GM23338 (cell line): ENCODE results near the gene PCNT. TPM values are rescaled to one million over a fixed set of nuclear protein-coding genes. Genes with fewer than 3 reads are reported as not detected.
A peak's percentile ranks its signal among the peaks of the same experiment; 100 is the strongest.

Experiments
- ATAC-seq: fragments of 200-7000 bp; cut with Tn5 transposase; 3 replicates; pipeline ENCODE4 v1.9.1; 2020
- DNase-seq: peaks from one replicate; pipeline ENCODE4 v3.0.0-alpha.2; 2015; ENCODE audit warnings: low spot score
- H2AFZ ChIP-seq: fragments of 200-600 bp; sonication (generic); 2 replicates; pipeline ENCODE4 v1.8.0; 2016; ENCODE audit warnings: antibody characterized with exemption, mild to moderate bottlenecking, moderate library complexity
- H3F3A ChIP-seq: fragments of 200-600 bp; sonication (generic); replicated peaks from 2 replicates; pipeline ENCODE4 v1.8.0; 2017; ENCODE audit warnings: antibody characterized with exemption, mixed run types, low read depth
- H3K27ac ChIP-seq: fragments of 200-600 bp; sonication (generic); 2 replicates; pipeline ENCODE4 v1.6.1; 2016; ENCODE audit warnings: low read depth
- H3K27me3 ChIP-seq: fragments of 200-600 bp; sonication (generic); 2 replicates; pipeline ENCODE4 v1.8.0; 2016; ENCODE audit warnings: mild to moderate bottlenecking, mixed run types, moderate library complexity; ENCODE audit not compliant: insufficient read depth
- H3K36me3 ChIP-seq: fragments of 200-600 bp; sonication (generic); 2 replicates; pipeline ENCODE4 v1.8.0; 2016; ENCODE audit warnings: mild to moderate bottlenecking; ENCODE audit not compliant: insufficient read depth
- H3K4me1 ChIP-seq: fragments of 200-600 bp; sonication (generic); 2 replicates; pipeline ENCODE4 v1.8.0; 2016; ENCODE audit warnings: mild to moderate bottlenecking, moderate library complexity; ENCODE audit not compliant: insufficient read depth
- H3K4me2 ChIP-seq: fragments of 200-600 bp; sonication (generic); 2 replicates; pipeline ENCODE4 v1.7.1; 2017; ENCODE audit warnings: mixed run types
- H3K4me3 ChIP-seq: fragments of 200-600 bp; sonication (generic); 2 replicates; pipeline ENCODE4 v1.6.1; 2016; ENCODE audit warnings: mixed run types
- H3K79me2 ChIP-seq: fragments of 200-600 bp; sonication (generic); replicated peaks from 2 replicates; pipeline ENCODE4 v1.8.0; 2017; ENCODE audit warnings: mild to moderate bottlenecking; ENCODE audit not compliant: insufficient read depth
- H3K9me2 ChIP-seq: fragments of 200-600 bp; sonication (generic); 2 replicates; pipeline ENCODE4 v1.8.0; 2017; ENCODE audit not compliant: insufficient read depth
- H4K20me1 ChIP-seq: fragments of 200-600 bp; sonication (generic); replicated peaks from 2 replicates; pipeline ENCODE4 v1.8.0; 2017; ENCODE audit warnings: mild to moderate bottlenecking; ENCODE audit not compliant: insufficient read depth
- H3K27ac Mint-ChIP-seq: 2 replicates; pipeline ENCODE4 v1.8.0; 2020; ENCODE audit warnings: inconsistent platforms, mild to moderate bottlenecking, moderate library complexity, mixed read lengths
- H3K27me3 Mint-ChIP-seq: 3 replicates; pipeline ENCODE4 v1.8.0; 2022; ENCODE audit warnings: low read depth, mild to moderate bottlenecking, moderate library complexity, mixed read lengths, inconsistent platforms; ENCODE audit not compliant: insufficient read depth, poor library complexity
- H3K36me3 Mint-ChIP-seq: 3 replicates; pipeline ENCODE4 v1.8.0; 2021; ENCODE audit warnings: low read depth, mild to moderate bottlenecking, inconsistent platforms, moderate library complexity, mixed read lengths
- H3K4me1 Mint-ChIP-seq: 3 replicates; pipeline ENCODE4 v1.8.0; 2020; ENCODE audit warnings: mild to moderate bottlenecking, inconsistent platforms, mixed read lengths
- H3K4me3 Mint-ChIP-seq: 3 replicates; pipeline ENCODE4 v1.8.0; 2021; ENCODE audit warnings: moderate library complexity, mild to moderate bottlenecking, inconsistent platforms, mixed read lengths
- H3K9me3 Mint-ChIP-seq: 3 replicates; pipeline ENCODE4 v1.8.0; 2020; ENCODE audit warnings: moderate library complexity, mild to moderate bottlenecking, inconsistent platforms, mixed read lengths
- CTCF ChIP-seq, 2 experiments: fragments of 200-600 bp in 1 of 2; sonication (generic) in 1 of 2; conservative IDR thresholded peaks; 2 replicates each; pipeline versions ENCODE4 v1.5.1 to v1.6.1; 2016 to 2017; ENCODE audit warnings: antibody characterized with exemption in 2 of 2, low read depth in 2 of 2, mild to moderate bottlenecking in 2 of 2, moderate library complexity in 1 of 2
- EZH2 ChIP-seq: fragments of 200-600 bp; sonication (generic); IDR thresholded peaks from one replicate; pipeline ENCODE4 v1.8.0; 2017; ENCODE audit warnings: antibody characterized with exemption, mild to moderate bottlenecking, low read depth; ENCODE audit not compliant: unreplicated experiment
- NANOG ChIP-seq: IDR thresholded peaks from 2 replicates; pipeline ENCODE4 v1.6.1; 2016; ENCODE audit warnings: antibody characterized with exemption, borderline replicate concordance
- REST ChIP-seq: IDR thresholded peaks from one replicate; pipeline ENCODE4 v1.6.1; 2018; ENCODE audit warnings: antibody characterized with exemption; ENCODE audit not compliant: unreplicated experiment
- STAT1 ChIP-seq: IDR thresholded peaks from one replicate; pipeline ENCODE4 v1.6.1; 2016; ENCODE audit warnings: antibody characterized with exemption; ENCODE audit not compliant: unreplicated experiment
- ZNF114 ChIP-seq: fragments of 250-450 bp; sonication (Bioruptor Pico); IDR thresholded peaks from 2 replicates; pipeline ENCODE4 v1.5.0; 2020; ENCODE audit warnings: mild to moderate bottlenecking, moderate library complexity
- polyA plus RNA-seq: library from polyadenylated mRNA; unstranded; fragments of >200 nt; fragmentation: Nextera tagmentation; extraction: Ambion mirVana; gene quantifications from 2 replicates; pipeline ENCODE4 v1.2.1, GENCODE V29; 2016
- total RNA-seq: library from RNA; depleted of rRNA; stranded (reverse); fragments of >200 nt; shearing (Covaris generic); gene quantifications from 2 replicates; pipeline ENCODE4 v1.2.3, GENCODE V29; 2014

The PCNT gene
- total and polyA plus RNA-seq, 2 experiments from 2014 or later = 39.6 to 46.1 TPM

GRCh38 chr21:46421756-46422555 is 98.0 kb downstream of the PCNT start (continued):
- no peak for TF ChIP-seq CTCF (conservative IDR thresholded peaks at IDR 0.05; ENCODE audit: low read depth in 2 of 2)
- TF ChIP-seq REST = no peak

GRCh38 chr21:46422636-46423241 is 98.8 kb downstream of the PCNT start:
- H3K9me3 Mint-ChIP-seq = no peaks in the 10 kb centered on the region; the same call in 2 of the 3 replicates
- no peak overlapping the region for H3K4me3 Mint-ChIP-seq
- Histone ChIP-seq H2AFZ (no peak overlapping the region), H3K9me2 (no peaks in the 10 kb centered on the region), H4K20me1 (no peaks in the 10 kb centered on the region), H3K36me3 (peaks cover 6% of the 10 kb centered on the region), H3K4me2 (no peak overlapping the region; the same call in 1 of the 2 replicates), H3K79me2 (no peaks in the 10 kb centered on the region), H3K27me3 (no peaks in the 10 kb centered on the region), H3K27ac (peak overlapping the region; percentile 70; the same call in 1 of the 2 replicates), H3K4me3 (no peak overlapping the region), H3K4me1 (peaks cover 13% of the 10 kb centered on the region), H3F3A (0 out of 2 replicates have a peak, but pooled peaks cover 6% of the 10 kb centered on the region)
- DNase-seq (no peak), ATAC-seq (no peak)
- H3K36me3 Mint-ChIP-seq = peaks cover 55% of the 10 kb centered on the region
- H3K4me1 Mint-ChIP-seq = peaks cover 31% of the 10 kb centered on the region
- H3K27me3 Mint-ChIP-seq = peaks cover 15% of the 10 kb centered on the region
- H3K27ac Mint-ChIP-seq = peak overlapping the region; percentile 74
- TF ChIP-seq STAT1 (no peak), ZNF114 (CRISPR knock-in tag) (no peak), NANOG (no peak), EZH2 (no peak), REST (no peak)
